Neutrophil (primary cell): ENCODE data around the gene ADAP2.

ENCODE experiments used
- H3K27ac ChIP-seq: fragments of 200-600 bp; sonication (generic); 2 replicates; pipeline ENCODE4 v1.5.1; 2016; ENCODE audit warnings: mild to moderate bottlenecking, moderate library complexity
- H3K27me3 ChIP-seq: fragments of 200-600 bp; sonication (generic); 2 replicates; pipeline ENCODE4 v1.6.0; 2016; ENCODE audit warnings: mild to moderate bottlenecking
- H3K36me3 ChIP-seq: fragments of 200-600 bp; sonication (generic); 2 replicates; pipeline ENCODE4 v1.5.1; 2017
- H3K4me1 ChIP-seq, 2 experiments: fragments of 200-600 bp in 1 of 2; sonication (generic) in 1 of 2; 1 replicate in 1 of 2; 2 replicates in 1 of 2; pipeline versions ENCODE4 v1.5.1 to v1.6.1; 2013 to 2016; ENCODE audit warnings: low read depth in 1 of 2, low read length in 1 of 2, mild to moderate bottlenecking in 1 of 2, moderate library complexity in 1 of 2; ENCODE audit not compliant: control insufficient read depth in 1 of 2, insufficient read depth in 1 of 2
- H3K4me3 ChIP-seq, 2 experiments: fragments of 200-600 bp in 1 of 2; sonication (generic) in 1 of 2; 1 replicate in 1 of 2; 2 replicates in 1 of 2; pipeline ENCODE4 v1.5.1; 2013 to 2016; ENCODE audit warnings: low read depth in 1 of 2, low read length in 1 of 2, mild to moderate bottlenecking in 1 of 2, moderate library complexity in 1 of 2
- H3K9me3 ChIP-seq: fragments of 200-600 bp; sonication (generic); 2 replicates; pipeline ENCODE4 v1.5.1; 2016
- TF ChIP-seq, protein P1 (sequence below): fragments of 200-600 bp; sonication (generic); IDR thresholded peaks from 2 replicates; pipeline ENCODE4 v1.5.1; 2016; ENCODE audit warnings: antibody characterized with exemption

The ADAP2 gene, protein sequence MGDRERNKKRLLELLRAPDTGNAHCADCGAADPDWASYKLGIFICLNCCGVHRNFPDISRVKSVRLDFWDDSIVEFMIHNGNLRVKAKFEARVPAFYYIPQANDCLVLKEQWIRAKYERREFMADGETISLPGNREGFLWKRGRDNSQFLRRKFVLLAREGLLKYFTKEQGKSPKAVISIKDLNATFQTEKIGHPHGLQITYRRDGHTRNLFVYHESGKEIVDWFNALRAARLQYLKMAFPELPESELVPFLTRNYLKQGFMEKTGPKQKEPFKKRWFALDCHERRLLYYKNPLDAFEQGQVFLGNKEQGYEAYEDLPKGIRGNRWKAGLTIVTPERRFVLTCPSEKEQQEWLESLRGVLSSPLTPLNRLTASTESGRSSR

DNA sequence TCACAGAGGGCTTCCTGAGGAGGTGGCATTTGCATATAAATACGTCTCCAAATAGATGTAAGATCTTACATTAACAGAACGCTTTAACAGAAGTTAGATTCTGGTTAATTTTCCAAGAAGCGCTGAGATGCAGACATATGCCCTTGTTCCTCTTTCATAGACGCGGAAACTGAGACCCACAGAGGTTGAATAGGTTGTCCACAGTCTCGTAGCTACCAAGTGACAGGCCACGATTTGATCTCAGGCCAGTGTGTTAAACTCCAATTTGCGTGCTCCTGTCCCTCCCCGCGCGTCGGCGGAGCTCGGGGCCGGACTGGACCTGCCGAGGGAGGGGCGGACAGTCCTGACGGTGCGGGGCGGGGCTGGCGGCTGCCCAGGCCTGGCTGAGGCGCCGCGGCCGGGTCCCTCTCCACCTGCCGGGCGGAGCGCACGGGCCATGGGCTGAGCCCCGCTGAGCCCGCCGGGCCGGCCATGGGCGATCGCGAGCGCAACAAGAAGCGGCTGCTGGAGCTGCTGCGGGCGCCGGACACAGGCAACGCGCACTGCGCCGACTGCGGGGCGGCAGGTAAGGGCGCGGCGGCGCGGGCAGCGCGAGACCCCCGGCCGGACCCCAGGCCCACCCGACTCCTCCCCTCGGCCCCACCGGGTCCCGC, at the start of gene ADAP2:
Gene ADAP2 (plus strand): TSS at position 402 of the 653 bp plus-strand sequence. CDS start 70 bp downstream, at position 472.
- Histone ChIP-seq H3K4me3 (peak within 1 kb of the TSS; percentile 63 to 73), H3K9me3 (no peaks in the 10 kb centered on the region), H3K27ac (peak within 1 kb of the TSS; percentile 13), H3K36me3 (no peaks in the 10 kb centered on the region), H3K27me3 (peaks cover 90% of the 10 kb centered on the region), H3K4me1 (peaks cover 8 to 16% of the 10 kb centered on the region in 2 experiments)
- TF ChIP-seq, protein P1, sequence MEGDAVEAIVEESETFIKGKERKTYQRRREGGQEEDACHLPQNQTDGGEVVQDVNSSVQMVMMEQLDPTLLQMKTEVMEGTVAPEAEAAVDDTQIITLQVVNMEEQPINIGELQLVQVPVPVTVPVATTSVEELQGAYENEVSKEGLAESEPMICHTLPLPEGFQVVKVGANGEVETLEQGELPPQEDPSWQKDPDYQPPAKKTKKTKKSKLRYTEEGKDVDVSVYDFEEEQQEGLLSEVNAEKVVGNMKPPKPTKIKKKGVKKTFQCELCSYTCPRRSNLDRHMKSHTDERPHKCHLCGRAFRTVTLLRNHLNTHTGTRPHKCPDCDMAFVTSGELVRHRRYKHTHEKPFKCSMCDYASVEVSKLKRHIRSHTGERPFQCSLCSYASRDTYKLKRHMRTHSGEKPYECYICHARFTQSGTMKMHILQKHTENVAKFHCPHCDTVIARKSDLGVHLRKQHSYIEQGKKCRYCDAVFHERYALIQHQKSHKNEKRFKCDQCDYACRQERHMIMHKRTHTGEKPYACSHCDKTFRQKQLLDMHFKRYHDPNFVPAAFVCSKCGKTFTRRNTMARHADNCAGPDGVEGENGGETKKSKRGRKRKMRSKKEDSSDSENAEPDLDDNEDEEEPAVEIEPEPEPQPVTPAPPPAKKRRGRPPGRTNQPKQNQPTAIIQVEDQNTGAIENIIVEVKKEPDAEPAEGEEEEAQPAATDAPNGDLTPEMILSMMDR, result no peak

DNA sequence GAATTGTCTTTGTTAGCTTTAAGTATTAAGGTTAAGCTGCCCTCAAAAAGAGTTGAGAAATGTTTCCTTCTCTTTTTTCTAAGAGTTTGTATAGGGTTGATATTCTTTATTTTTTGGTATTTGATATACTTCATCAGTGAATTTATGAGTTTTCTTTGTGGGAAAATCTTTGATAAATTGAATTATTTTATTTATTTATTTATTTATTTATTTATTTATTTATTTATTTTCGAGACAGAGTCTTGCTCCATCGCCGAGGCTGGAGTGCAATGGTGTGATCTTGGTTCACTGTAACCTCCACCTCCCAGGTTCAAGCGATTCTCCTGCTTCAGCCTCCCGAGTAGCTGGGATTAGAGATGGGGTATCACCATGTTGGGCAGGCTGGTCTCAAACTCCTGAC, 35.6 kb upstream of the ADAP2 start:
- H3K27me3 ChIP-seq, result no peaks in the 10 kb centered on the region
- no peak overlapping the region for H3K27ac ChIP-seq
- H3K4me1 ChIP-seq, result peaks cover 0 to 5% of the 10 kb centered on the region in 2 experiments
- peaks cover 12% of the 10 kb centered on the region for H3K36me3 ChIP-seq
- H3K4me3 ChIP-seq, result no peak overlapping the region
- no peaks in the 10 kb centered on the region for H3K9me3 ChIP-seq
- TF ChIP-seq, protein P1, result no peak

DNA sequence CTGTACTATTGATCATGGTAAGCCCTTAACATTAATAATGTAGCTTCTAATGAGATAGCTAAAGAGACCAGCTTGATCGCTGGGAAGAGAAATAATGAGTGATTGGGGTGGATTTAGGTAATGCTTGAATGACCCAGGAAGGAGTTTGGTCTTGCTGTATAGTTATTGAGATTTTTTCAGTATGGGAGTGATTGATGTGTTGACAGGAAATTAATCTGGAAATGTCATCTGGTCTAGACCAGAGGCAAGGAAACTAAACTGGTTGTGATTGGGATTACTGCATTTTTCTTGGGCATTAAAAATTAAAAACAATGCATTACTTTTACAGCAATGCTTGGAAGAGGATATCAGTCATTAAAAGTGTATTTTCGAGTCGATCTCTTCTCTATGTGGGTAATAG, 27.5 kb upstream of the ADAP2 start:
- Histone ChIP-seq H3K27ac (no peak overlapping the region), H3K4me3 (no peak overlapping the region), H3K9me3 (no peaks in the 10 kb centered on the region), H3K36me3 (peaks cover 44% of the 10 kb centered on the region), H3K27me3 (no peaks in the 10 kb centered on the region), H3K4me1 (no peaks in the 10 kb centered on the region)
- TF ChIP-seq, protein P1, result no peak

DNA sequence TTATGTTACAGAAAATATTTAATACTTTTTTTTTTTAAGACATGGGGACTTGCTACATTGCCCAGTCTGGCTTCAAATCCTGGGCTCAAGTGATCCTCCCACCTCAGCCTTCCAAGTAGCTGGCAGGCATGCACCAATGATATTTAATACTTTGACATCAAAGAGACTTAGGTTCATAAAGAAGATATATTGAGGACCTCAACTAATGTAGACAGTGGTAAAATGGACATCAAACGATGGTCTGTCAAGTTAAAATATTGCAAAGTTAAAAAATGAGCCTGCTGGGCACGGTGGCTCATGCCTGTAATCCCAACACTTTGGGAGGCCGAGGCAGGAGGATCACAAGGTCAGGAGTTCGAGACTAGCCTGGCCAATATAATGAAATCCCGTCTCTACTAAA, 24.4 kb upstream of the ADAP2 start:
- Histone ChIP-seq H3K27me3 (no peaks in the 10 kb centered on the region), H3K36me3 (peaks cover 48% of the 10 kb centered on the region), H3K27ac (no peak overlapping the region), H3K4me1 (peaks cover 7% of the 10 kb centered on the region in 2 experiments), H3K4me3 (no peak overlapping the region), H3K9me3 (no peaks in the 10 kb centered on the region)
- TF ChIP-seq, protein P1, result no peak

DNA sequence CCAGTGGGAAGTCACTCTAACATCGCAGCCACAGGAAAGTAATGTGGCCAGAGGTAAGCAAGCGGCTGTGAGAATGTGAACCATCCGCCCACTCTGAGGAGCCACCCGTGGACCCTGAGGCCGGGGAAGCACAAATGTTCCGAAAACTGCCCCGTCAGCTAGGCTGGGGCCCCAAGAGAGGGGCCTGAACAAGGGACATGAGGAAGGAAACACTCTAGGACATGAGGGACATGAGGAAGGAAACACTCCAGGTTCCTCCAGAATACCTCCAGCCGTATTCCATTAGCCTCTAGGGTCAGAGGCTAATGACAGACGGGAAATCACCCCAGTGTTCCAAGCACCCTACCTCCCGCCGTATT, 16.0 kb upstream of the ADAP2 start:
- peak overlapping the region; percentile 87 for H3K27ac ChIP-seq
- peaks cover 15 to 22% of the 10 kb centered on the region in 2 experiments for H3K4me1 ChIP-seq
- H3K27me3 ChIP-seq, result no peaks in the 10 kb centered on the region
- TF ChIP-seq, protein P1, result no peak
- H3K4me3 ChIP-seq, result peak overlapping the region; percentile 70 to 85
- H3K36me3 ChIP-seq, result peaks cover 16% of the 10 kb centered on the region
- H3K9me3 ChIP-seq, result no peaks in the 10 kb centered on the region
